Esophagus muscularis mucosa (tissue), 4 donors: ENCODE measurements around the gene HSPA1L.

Experiments
- CTCF ChIP-seq, 3 experiments: fragments of 200-600 bp in 2 of 3; fragments of 450-650 bp in 1 of 3; sonication (generic) in 2 of 3; IDR thresholded peaks; one replicate each; pipeline ENCODE4 v1.5.1; 2017 to 2019; ENCODE audit warnings: antibody characterized with exemption in 3 of 3, mild to moderate bottlenecking in 2 of 3, moderate library complexity in 1 of 3
- EP300 ChIP-seq: sonication (generic); formaldehyde crosslinking; IDR thresholded peaks from one replicate; pipeline ENCODE4 v1.6.1; 2017; ENCODE audit warnings: antibody characterized with exemption
- POLR2A ChIP-seq: fragments of 450-650 bp; IDR thresholded peaks from one replicate; pipeline ENCODE4 v1.6.1; 2017; ENCODE audit warnings: antibody characterized with exemption, moderate library complexity, mild to moderate bottlenecking, low read depth
- POLR2AphosphoS5 ChIP-seq, 2 donors: sonication (generic); formaldehyde crosslinking; IDR thresholded peaks; one replicate each; pipeline ENCODE4 v1.6.1; 2017; ENCODE audit warnings: antibody characterized with exemption in 2 of 2

- TF ChIP-seq EP300 (no peak), CTCF (IDR thresholded peaks at IDR 0.05) (no peak), POLR2AphosphoS5 (IDR thresholded peaks at IDR 0.05) (no peak), POLR2A (no peak)
Measured at GRCh38 chr6:31805939-31806469, 9.1 kb downstream of the HSPA1L start.
